Left colon (tissue), 2 donors: ENCODE results near the gene IRX3. TPM values are rescaled to one million over a fixed set of nuclear protein-coding genes. Genes with fewer than 3 reads are reported as not detected.
"Not testable (repeated sequence)": the region's sequence is repeated elsewhere in the genome, so short reads cannot be mapped to it uniquely, and the experiment has no call there.

Experiments
- ATAC-seq: fragments of 200-7000 bp; cut with Tn5 transposase; one replicate; pipeline ENCODE4 v1.9.1; 2020; ENCODE audit warnings: mild to moderate bottlenecking, moderate library complexity
- DNase-seq, 2 donors: peaks; one replicate each; pipeline ENCODE4 v3.0.0-alpha.2; 2020
- intact Hi-C, 2 donors: fragments of 100-400 bp; cut with DNase I in 1 of 2; cut with micrococcal nuclease in 1 of 2; formaldehyde crosslinking; loops; one replicate each; pipeline versions ENCODE4 v1.11.2 to v1.14.0; 2022; cut with DNase I, micrococcal nuclease
- total RNA-seq, 2 donors: library from RNA; stranded (reverse); fragmentation: NEBNext Ultra II Directional; extraction: Animal tissue kit (Norgen Biotek cat#: 25700); gene quantifications; one replicate each; pipeline ENCODE4 v1.2.1, GENCODE V29; 2021
- donor health status: DM: no; HTN: no; CAD: no.
- donor health status: DM: yes; HTN: yes; CAD: no.

Gene IRX3
- total RNA-seq, 2 donors from 2014 or later = 0.20 to 0.31 TPM

DNA sequence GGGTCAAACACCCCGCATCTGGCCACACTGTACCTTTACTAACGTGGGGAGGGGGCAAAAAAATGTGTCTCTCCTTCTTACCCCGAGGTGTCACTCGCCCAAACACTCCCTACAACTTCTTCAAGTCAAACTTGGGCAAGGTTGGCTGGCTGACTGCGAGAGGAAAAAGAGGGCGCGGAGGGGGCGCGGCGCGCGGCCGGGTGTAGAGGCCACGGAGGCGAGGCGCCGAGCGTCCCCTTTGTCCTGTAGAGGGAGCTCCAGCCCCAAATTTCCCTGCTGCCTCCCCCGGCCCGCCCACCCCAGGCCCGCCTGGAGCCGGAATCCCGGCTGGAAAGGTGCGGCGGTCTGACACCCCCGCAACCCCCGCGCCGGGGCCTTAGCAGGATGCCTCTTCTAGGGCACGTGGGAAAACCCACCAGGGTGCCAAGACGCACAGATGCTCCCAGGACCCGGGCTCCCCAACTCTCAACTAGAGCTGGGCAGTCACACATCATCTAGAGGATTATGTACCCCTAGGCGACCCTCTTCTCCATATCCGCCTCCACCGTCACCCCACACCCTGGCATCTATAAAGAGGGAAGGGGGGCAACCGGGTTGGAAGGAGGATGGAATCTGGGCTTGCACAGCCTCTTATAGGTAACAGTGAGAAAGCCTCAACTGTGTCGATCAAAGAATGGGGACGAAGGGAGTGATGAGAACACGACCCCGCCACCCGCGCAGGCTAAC lies 4.2 kb downstream of the IRX3 start:
- ATAC-seq = peak; percentile 62
- DNase-seq = peak in 1 of 2 donors; percentile 58
- intact Hi-C loops = no loop called here

DNA sequence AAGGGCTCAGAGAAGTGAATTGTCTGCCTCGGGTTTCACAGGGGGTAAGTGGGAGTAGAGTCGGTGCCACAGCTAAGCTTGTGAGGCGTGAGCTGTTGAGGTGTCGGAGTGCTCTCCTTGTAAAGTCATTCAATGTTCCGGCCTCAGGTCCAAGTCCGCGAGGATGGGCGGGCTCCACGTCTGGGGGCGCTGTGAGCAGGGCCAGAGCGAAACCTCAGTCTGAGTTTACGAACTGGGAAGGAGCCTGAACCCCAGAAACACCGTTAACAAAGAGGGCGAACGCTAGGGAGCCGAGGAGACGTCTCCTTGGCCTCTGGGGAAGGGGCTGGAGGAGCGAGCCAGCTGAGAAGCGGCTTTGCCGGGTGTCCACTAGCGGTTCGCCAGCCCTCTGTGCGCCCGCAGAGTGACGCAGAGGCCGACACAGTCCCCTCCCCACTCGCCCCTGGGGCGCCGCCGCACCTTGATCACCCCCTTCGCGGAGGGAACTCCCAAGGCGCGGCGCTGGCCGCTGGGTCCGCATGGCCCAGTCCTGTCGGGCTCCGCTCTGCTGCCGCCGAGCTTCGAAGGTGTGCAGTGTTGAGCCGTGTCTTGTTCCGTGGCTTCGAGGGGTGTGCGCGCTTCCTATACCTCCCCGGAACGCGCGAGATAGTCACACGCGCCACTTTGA lies 4.9 kb downstream of the IRX3 start:
- intact Hi-C loops = no loop called here

DNA sequence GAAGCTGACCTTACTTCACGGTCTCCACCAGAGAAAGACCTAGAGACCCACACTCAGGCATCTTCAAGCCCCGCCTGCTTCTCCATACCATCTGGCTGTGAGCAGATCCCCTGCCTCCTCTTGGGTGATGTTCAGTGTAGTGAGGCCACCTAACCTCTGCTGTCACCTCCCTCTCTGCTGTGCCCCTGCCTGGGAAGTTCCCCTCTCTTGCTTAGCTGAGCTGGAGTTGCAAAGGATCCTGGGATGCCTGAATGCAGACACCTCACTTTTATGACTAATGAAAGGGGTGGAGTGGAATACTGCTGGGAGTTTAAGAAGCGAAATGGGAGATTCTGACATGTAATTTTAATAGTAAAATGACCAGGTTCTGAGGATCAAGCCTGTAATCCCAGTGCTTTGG lies 5.8 kb downstream of the IRX3 start:
- intact Hi-C loops = no loop called here
- DNase-seq (no peak), ATAC-seq (no peak)

More for the DNA sequence above, 4.9 kb downstream of the IRX3 start:
- DNase-seq = no peak
- peak; percentile 53 for ATAC-seq

DNA sequence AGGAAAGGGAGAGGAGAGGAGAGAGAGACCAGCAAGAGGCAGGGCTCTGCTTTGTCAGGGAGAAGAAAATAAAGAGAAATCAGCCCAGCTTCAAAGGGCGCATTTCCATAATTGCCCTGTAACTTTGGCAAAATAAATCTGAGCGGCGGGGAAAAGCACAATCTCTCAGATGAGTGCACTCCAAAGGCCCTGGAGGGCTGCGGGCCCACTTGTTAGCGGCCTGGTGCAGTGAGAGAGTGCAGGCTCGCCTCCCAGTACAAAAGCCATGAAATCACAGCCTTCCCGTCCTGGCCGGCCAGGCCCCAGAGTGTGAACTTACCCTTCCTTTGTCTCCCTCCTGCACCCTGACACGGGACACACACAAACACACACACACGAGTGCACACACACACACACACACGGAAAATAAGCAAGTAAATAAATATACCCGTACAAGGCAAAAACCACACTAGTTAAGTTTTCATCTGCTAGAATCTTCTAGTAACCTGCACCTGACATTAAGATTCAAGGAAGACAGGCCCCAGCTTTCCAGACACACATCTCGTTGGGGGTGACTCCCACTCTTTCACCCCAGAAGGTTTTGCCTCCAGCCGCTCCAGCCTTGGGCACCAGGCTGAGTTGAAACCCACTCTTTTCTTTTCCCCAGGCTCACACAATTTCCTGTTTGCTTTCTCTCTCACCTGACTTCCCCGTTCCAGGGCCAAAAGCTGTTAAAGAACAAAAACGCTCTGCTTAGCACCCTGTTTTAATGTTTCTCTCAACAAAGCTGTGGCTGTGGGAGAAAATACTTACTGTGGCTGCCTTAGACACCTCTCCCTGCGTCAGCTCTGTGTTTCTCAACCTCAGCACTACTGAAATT lies 8.5 kb downstream of the IRX3 start:
- ATAC-seq (no peak), DNase-seq (no peak)
- intact Hi-C loops = no loop called here

DNA sequence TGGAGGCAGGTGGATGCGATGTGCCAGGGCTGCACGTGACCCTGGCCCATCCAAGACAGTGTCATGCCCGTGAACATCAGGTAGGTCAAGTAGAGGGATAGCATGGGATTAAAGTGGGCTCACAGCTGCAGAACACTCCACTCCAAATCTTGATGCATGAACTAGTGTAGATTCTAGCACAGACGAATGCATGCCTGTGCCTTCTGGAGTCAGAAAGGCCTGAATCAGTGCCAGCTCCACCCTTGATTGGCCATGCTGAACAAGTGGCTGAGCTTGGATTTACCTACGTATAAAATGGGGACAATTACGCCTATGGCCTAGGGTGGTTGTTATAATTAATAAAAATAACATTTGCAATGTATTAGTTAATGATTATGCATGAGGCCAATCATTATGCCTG lies 10.6 kb downstream of the IRX3 start:
- DNase-seq (no peak), ATAC-seq (no peak)
- intact Hi-C loops = no loop called here

DNA sequence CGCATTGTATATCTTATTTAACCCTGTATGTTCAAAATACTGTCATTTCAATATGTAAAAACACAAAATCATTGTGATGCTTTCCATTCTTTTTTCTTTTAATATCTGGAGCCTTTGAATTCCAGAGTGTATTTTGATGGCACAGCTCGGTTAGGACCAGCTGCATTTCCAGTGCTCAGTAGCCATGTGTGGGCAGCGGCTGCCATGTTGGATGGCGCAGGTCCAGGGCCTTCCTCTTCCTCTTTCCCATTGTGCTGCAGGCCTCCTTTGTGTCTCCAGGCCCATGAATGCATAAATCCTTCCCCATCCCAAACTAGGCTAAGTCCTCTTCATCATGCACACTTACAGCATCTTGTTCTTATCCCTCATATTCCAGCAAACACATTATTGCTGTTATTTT lies 13.0 kb downstream of the IRX3 start:
- no peak for DNase-seq
- intact Hi-C loops = no loop called here
- no peak for ATAC-seq

DNA sequence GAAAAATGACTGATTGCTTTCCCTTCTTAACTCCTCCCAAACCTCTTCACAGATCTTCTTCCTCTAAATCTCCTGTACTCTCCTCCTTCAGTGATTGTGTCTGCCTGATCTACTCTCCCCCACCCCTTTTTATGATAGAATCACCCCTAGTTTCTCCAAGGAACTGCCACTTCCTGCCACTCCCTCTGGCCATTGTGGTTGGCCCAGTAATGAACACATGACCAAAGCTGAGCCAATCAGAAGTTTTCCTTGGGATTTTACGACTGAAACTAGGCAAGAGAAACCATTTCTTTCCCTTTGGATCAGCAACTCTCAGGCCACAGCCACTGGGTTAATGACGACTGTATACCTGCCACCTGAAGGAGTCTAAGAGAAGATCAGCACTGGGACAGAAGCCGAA lies 15.9 kb downstream of the IRX3 start:
- intact Hi-C loops = no loop called here
- peak; percentile 26 for ATAC-seq

DNA sequence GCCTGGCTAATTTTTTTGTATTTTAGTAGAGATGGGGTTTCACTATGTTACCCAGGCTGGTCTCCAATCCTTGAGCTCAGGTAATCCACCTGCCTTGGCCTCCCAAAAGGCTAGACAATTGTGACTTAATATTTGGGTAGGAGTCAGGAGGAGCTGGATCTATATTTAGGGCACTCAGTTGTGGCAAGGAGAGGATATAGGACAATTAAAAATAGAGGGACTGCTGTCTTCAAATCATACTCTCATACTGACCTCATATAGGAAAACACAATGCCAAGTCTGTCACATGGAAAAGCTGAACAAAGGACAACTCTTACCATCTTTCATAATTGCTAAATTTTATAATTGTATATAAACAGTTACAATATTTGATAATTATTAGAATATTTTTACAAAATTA lies 17.1 kb downstream of the IRX3 start:
- ATAC-seq = no peak

More for the DNA sequence above, 15.9 kb downstream of the IRX3 start:
- no peak for DNase-seq

DNA sequence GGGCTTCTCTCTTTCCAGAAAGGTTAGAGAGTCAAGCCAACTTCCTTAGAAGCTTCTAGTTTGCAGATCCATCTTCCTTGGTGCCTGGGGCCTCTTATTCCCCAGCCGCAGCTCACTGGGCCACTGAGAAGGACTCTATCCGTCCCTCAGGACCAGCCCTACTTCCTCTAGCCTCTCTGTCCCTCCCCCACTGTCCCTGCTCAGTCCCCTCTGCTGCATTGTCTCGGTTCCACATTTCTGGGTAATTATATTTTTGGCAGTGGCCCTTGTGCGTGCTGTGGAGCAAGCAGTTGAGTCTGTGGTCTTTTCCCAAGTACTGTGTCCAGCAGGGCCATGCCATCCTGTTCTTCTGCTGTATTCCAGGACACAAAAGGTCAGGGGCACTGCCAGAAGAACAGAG lies 17.8 kb downstream of the IRX3 start:
- no peak for ATAC-seq
- no peak for DNase-seq
- intact Hi-C loops = no loop called here

More for the DNA sequence above, 17.1 kb downstream of the IRX3 start:
- intact Hi-C loops = no loop called here
- no peak for DNase-seq

DNA sequence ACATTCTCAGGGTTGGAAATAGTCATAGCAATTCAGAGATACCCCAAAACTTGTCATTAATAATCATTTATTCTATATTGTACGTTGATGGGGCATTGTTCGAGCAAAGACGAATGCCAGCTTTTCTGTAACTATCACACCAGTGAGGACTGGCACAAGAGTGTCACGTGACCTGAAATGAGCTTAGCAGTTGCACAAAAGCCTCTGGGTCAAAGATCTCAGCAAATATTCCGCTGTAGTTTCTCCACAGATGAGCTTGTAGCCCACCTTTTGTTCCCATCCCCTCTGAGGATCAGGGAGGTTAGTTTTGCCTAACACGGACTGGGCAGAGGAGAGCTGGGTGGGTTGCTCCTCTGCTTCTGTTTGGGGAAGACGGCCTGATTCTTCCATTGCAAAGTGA lies 18.2 kb downstream of the IRX3 start:
- DNase-seq (no peak), ATAC-seq (no peak)
- intact Hi-C loops = no loop called here

DNA sequence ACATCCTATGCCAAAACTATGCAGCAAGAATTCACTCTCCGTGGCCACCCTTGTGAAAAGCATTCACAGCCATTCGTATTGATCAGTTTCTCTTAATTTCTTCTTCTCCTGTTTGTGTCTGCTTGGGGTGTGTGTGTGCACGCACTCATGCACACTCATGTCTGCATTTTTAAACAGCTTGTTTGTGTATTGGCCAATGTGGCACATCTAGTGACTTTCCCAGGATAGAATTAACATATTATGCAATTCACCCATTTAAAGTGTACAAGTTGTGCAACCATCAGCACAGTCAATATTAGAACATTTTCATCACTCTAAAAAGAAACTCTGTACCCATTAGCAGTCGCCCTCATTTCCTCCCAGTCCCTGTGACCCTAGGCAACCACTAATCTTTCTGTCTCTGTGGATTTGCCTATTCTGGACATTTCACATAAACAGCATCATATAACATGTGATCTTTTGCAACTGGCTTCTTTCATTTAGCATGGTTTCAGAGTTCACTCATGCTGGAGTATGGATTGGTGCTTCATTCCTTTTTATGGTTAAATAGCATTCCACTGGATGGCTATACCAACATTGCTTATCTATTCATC lies 20.1 kb downstream of the IRX3 start:
- DNase-seq (no peak), ATAC-seq (no peak)
- intact Hi-C loops = no loop called here

DNA sequence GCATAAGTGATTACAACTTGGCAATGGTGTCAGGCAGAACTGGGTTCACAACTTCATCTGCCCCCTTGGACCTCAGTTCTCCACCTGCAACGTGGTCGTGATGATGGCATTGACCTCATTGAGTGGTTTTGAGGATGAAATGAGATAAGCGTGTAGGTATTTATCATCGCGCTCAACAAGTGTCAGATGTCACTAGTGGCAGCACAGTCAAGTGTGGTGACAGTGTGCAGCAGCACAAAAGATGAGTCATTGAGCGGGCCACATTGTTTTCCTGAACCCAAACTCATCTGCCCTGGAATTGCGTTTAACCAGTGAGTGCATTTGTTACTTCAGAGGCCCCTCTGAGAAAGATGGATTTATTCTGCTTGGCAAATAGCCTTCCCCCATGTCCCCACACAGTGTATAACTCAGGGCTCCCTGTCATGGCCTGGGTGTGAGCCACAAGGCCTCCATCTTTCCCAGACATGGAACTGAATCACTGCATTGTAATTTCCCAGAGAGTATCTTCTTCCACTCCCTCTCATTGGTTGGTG lies 20.9 kb downstream of the IRX3 start:
- ATAC-seq (no peak), DNase-seq (no peak)
- intact Hi-C loops = no loop called here

DNA sequence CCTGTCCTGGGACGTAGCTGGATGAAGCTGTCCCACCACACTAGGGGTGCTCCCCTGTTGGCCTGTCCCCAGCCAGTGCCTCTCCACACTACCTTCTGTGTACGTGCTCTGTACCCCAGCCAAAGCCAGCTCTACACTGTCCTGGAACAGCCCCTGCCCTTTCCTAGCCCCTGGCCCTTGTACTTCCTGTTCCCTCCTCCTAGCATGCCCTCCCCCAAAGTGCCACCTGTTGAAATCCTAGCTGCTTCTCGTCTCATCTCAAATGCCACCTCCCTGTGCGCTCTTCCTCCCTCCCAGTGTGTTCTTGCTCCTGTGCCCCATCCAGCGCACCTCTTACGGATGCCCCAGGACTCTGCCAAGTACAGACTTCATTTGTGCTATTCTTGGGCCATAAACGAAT lies 33.5 kb downstream of the IRX3 start:
- intact Hi-C loops = no loop called here
- ATAC-seq = no peak
- DNase-seq = no peak

DNA sequence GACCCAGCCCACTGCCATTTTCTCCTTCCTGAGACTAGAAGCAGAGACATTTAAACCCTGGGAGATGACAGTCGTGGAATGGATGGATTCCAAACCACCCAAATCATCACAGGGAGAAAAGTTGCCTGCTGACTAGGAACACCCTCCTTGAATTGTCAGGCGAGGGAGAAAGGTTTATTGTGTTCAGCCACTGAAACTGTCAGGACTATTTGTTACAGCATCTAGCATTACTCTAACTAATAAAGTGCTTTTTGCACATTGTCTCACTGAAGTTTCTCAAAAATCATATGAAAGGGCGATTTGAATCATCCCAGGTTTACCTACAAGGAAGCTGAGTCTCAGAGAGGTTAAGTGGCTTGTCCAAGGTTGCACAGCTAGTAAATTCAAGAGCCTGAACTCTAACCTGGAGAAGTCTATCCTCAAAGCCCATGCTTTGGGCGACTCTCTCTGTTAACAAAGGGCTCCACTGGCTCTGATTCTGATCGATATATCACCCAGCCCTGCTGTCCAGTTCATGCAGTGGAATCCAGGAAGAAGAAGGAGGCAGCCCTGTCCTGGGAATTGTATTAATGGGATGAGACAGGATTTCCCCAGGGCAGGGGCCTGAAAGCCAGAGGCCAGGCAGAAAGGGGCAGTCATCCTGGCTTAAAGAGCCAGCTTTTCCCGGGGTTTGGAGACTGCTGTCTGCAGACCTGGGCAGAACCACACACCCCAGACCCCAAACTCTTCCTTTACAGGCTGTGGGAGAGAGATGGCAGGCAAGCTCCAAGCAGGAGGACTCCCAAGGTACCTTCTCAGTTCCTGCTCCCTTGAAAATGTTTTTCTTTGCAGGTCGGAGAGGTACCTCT lies 37.5 kb downstream of the IRX3 start:
- DNase-seq = no peak
- intact Hi-C loops = no loop called here
- no peak for ATAC-seq

DNA sequence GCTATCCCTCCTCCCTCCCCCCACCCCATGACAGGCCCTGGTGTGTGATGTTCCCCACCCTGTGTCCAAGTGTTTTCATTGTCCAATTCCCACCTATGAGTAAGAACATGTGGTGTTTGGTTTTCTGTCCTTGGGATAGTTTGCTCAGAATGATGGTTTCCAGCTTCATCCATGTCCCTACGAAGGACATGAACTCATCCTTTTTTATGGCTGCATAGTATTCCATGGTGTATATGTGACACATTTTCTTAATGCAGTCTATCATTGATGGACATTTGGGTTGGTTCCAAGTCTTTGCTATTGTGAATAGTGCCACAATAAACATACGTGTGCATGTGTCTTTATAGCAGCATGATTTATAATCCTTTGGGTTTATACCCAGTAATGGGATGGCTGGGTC lies 38.9 kb downstream of the IRX3 start:
- DNase-seq, intact Hi-C loops, ATAC-seq: not testable (repeated sequence)

DNA sequence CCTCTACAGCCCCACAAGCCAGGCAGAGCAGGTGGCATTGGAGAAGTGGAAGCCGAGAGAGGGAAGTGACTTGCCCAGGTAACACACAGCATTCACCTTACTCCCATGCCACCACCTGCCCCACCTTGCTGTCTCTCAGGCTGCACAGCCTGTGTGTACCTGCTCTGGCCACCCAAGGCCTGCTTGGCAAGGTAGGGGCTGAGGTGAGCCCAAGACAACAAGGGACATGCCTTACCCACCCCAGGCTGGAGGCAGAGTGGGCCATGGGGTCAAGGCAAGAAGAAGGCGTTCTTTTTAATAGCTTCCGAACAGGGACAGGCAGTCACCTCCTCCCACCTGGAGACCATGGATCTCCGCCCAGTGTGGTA lies 40.1 kb downstream of the IRX3 start:
- DNase-seq = no peak
- intact Hi-C loops = no loop called here
- ATAC-seq = no peak

DNA sequence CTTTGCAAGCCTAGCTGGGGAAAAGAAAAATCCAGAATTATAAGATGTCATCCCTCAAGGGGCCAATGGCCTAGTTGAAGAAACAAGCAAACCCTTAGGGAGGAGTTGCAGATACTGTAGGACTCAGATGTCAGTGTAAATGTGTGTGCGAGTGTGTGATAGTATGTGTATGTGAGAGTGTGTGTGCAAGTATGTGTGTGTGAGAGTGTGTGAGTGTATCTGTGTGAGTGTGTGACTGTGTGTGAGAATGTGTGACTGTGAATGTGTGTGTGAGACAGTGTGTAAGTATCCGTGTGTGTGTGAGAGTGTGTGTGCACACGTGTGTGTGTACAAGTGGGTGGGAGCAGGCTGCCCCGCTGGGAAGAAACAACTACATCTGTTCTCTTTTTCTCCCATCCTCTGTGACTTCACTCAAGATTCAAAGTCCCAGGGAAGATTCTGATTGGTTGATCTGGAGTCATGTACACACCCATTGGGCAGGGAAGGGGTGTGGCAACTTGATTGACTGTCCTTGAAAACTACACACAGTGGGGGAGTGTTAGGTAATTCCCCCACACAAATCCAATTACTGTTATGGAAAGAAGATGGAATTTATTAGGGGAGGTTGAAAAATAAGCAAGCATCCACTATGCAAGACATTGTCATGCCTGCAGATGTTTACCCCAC lies 40.7 kb downstream of the IRX3 start:
- DNase-seq (no peak), ATAC-seq (no peak)

More for the DNA sequence above, 40.7 kb downstream of the IRX3 start:
- intact Hi-C loops = no loop called here
